Neural cell (in vitro differentiated cells): Measurements from ENCODE around the gene VSTM4.

Experiments used
- CTCF ChIP-seq: fragments of 450-650 bp; IDR thresholded peaks from 2 replicates; pipeline ENCODE4 v1.5.1; 2014; ENCODE audit warnings: antibody characterized with exemption, mild to moderate bottlenecking, moderate library complexity; ENCODE audit not compliant: poor library complexity, severe bottlenecking
- EP300 ChIP-seq: fragments of 450-650 bp; conservative IDR thresholded peaks from 2 replicates; pipeline ENCODE4 v1.6.1; 2014; ENCODE audit warnings: antibody characterized with exemption, mild to moderate bottlenecking, moderate library complexity; ENCODE audit not compliant: poor library complexity, severe bottlenecking
- EZH2 ChIP-seq: fragments of 200-600, 300-800 bp; shearing (Covaris generic), sonication (generic); IDR thresholded peaks from 2 replicates; pipeline ENCODE4 v1.6.1; 2014; ENCODE audit warnings: antibody characterized with exemption, low read length, borderline replicate concordance, mild to moderate bottlenecking; ENCODE audit not compliant: insufficient read depth, poor library complexity, severe bottlenecking
- RAD21 ChIP-seq: fragments of 450-650 bp; conservative IDR thresholded peaks from 2 replicates; pipeline ENCODE4 v1.6.1; 2014; ENCODE audit warnings: antibody characterized with exemption, mild to moderate bottlenecking, moderate library complexity
- REST ChIP-seq: IDR thresholded peaks from 2 replicates; pipeline ENCODE4 v1.6.1; 2012; ENCODE audit warnings: borderline replicate concordance
- SMC3 ChIP-seq: fragments of 450-650 bp; conservative IDR thresholded peaks from 2 replicates; pipeline ENCODE4 v1.6.1; 2014; ENCODE audit warnings: antibody characterized with exemption, mild to moderate bottlenecking, moderate library complexity; ENCODE audit not compliant: poor library complexity

GRCh38 chr10:49112098-49112497 is 3.2 kb downstream of the VSTM4 start:
- no peak for TF ChIP-seq REST
- TF ChIP-seq EZH2: no peak
- TF ChIP-seq RAD21: no peak
- no peak for TF ChIP-seq EP300
- TF ChIP-seq CTCF: no peak
- no peak for TF ChIP-seq SMC3
